ENCODE data around the gene FAM162B.
"Not testable (repeated sequence)": the region's sequence is repeated elsewhere in the genome, so short reads cannot be mapped to it uniquely, and the experiment has no call there.

The FAM162B gene

DNA sequence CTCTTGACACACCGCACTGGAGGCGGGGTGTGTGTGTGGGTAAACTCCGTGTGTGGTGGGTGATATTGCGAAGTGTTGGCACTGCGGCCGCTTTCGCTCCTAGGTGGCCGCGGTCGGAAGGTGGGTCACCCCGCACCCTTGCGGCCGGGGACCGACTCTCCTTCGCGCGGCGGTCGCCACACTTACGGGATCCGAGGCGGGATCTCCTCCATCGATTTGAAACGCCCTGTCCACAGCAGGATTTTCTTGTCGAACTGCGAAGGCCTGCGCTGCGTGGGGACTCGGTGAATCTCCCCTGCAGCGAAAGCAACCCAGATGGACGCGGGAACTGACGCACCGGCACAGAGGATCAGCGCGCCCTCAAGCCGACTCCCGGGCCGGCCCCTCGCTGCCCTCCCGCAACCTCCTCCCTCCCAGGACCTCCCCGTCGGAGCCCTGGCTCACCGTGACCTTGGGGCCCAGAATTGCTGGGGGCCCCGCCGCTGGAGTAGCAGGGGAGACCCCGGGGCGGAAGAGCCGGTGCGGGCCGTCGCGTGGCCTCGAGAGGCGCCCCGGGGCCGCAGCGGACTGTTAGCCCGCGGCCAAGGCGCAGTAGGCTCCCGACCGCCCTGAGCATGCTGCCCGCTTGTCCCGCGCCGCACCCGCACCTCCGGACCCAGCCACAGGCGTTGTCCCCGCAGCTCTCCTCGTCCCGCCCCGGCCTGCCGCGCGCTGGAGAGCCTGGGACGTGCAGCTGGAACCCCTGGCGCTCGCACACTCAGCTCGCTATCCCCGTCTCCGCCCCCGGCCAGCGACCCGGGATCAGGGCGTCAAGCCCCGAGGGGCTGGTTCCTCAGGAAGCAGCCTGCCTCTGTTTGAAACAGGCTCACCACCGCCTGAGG lies at the start of gene FAM162B:
Gene FAM162B, minus strand, starts transcription at position 759 of the 881 bp plus-strand sequence. Its CDS starts 143 bp downstream, at position 616.
- DNase-seq = no peak

- no peak for DNase-seq
Observed at GRCh38 chr6:116812051-116812650, 46.6 kb upstream of the FAM162B start.

DNA sequence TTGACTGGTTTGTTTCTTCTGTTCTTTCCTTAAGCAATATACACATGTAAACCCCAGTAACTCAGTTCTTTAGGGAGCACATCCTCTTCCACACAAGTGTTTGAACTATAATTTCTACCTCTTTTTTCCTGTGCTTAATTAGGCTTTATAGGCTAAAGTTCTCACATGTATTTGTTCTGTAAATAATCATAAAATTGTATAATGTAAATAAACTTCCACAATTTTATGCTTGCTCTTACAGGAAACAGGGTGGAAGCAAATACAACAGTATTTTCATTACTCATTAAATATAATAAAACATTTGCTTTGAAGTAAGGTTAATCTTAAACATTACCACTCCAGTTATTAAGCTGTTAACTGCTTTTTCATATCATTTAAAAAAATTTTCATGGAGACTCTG lies 36.5 kb upstream of the FAM162B start:
- no peak for DNase-seq

DNA sequence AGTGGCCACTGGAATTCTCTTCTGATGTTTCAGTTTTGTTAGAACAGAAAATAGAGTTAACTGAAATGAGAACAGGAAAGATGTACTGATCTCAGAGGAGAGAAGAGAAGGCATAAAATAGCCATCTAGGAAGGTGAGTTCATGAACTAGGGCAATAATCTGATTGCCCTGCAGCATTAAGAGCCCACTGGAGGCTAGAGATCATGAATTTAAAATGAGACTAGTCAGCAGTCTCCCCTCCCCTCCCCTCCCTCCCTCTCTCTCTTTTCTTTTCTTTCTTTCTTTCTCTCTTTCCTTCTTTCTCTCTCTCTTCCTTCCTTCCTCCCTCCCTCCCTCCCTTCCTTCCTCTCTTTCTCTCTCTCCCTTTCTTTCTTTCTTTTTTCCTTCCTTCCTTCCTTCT lies 34.4 kb upstream of the FAM162B start:
- DNase-seq = no peak

GRCh38 chr6:116797585-116797984 lies 32.1 kb upstream of the FAM162B start:
- no peak for DNase-seq

DNA sequence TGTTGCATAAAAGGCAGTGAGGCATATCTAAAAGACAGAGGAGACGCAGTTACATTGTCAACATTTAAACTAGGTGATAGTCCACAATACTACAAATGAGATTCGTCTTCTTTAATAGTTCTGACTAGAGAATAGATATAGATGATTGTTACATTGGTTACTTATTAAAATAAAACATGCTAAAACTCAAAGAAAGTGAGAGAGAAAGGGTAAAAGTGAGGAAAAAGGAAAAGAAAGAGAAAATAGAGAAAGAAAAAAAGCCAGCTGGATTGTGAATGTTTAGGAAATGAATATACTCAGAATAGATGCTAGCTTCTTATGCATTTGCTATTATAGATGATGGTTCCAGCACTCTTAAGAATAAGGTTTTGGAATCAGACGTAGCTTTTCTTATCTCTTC lies 27.7 kb upstream of the FAM162B start:
- DNase-seq = no peak

DNA sequence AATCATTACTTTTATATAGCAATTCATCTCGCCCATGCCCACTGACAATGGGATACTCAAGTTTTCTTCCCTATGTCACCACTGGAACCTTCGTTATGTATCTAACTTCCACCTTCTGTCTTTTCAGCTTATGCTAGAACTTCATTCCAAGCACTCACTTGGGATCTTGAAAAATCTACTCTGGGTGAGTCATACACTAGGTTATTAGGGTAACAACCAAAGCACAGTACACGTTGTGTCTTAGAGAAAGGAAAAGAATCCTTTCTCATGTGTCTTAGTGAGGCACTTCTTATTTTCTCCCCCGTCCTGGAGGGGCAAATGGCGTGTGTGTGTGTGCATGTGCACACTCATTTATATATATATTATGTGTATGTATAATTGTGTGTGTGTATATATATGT lies 18.3 kb upstream of the FAM162B start:
- no peak for DNase-seq

- no peak for DNase-seq
Observed at GRCh38 chr6:116779573-116780164, 14.2 kb upstream of the FAM162B start.

GRCh38 chr6:116773886-116774285 lies 8.4 kb upstream of the FAM162B start:
- no peak for DNase-seq

GRCh38 chr6:116772450-116772849 lies 6.9 kb upstream of the FAM162B start:
- no peak for DNase-seq

- no peak for DNase-seq
Observed at GRCh38 chr6:116767715-116768114, 2.2 kb upstream of the FAM162B start.

DNA sequence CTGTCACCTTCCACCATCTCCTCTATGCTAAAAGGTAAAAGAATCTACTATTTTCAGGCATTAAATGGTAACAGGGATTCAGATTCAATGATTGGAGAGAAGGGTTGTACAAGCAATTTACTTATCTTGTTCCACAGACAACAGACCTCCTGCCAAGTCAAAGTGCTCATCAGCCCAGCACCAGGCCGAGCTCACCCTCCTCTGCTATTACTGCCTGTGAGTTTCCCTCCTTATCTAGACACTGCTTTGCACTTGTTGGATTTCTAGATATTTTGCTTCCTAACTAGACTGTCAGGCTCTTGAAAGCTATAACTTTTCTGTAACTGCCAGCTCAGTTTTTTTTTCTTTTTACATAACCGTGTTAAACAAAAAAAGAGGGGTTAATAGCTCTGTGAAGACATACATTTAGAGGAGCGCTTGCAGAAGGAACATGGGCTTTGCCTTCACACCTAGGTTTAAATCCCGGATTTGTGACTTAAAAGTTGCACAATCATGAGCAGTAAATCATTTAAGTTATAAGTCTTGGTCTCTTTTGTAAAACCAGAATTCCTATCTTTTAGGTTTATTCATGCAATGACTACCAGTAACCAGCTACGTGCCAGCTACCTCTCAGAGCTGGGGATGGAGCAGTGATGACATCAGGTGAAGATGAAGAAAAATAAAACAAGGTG lies 1.1 kb upstream of the FAM162B start:
- DNase-seq = no peak

DNA sequence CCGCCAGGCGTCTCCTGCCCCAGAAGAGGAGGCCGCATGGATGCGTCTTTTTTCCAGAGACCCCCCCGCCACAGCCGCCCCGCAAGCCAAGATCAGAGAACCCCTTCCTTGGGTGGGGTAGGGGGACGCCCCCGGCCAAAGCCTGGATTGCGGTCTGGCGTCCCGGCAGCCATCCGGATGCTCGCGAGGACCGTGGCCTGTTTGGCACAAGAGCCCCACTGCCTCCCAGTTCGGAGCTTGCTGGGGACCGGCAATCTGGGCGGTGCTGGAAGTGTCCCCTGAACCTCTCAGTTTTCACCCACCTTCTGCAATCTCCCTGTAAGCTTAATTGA lies 924 bp downstream of the FAM162B start:
- no peak for DNase-seq

DNA sequence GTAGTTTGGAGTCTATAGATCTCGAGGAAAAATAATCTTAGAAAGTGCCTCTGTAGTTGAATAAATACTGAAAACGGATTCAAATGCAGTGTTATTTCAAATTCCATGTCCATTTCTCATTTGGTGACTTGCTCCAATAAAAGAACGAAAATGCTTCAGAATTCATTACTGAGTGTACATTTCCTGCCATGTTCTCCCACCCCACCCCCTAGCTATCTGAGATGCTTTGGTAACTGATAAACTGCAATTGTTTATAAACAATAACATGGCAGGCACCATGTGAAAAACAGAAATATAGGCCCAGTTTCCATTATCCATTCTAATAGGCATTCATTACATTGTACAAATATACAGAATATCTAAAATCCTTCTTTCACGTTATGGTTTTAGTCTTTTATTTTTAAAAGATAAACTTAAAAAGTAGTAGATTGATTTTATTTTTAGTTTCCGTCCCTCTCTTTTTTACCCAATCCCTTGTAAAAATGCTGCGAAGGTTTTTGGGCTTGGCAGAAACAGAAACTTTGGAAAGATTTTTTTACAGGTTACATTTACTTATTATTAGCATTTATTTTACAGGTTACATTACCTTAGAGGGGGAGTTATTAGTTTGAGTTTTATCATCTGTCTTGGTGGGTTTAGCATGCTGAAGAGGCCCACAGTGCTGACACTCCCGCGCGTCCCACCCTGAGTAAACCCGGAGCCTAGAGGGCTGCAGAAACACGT lies 1.5 kb downstream of the FAM162B start:
- DNase-seq = no peak

DNA sequence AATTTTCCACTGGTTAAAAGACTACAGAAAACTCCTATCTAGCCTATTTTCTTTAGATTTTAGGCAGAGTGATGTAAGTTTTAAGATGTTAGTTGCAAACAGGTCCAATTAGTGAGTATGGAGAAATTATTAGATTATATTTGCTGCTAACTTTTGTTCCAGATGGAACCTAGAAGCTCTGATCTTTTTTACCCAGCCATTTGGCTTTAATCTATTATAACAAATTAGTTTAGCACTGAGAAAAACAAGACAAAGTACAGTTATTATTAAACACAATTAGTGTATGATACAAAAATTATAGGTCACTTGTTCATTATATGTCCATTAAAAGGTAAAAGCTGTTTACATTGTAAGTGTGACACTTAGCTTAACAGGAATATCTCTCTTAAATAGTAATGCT lies 2.5 kb downstream of the FAM162B start:
- DNase-seq = no peak

- DNase-seq = no peak
Observed at GRCh38 chr6:116762235-116762634, 3.3 kb downstream of the FAM162B start.

DNA sequence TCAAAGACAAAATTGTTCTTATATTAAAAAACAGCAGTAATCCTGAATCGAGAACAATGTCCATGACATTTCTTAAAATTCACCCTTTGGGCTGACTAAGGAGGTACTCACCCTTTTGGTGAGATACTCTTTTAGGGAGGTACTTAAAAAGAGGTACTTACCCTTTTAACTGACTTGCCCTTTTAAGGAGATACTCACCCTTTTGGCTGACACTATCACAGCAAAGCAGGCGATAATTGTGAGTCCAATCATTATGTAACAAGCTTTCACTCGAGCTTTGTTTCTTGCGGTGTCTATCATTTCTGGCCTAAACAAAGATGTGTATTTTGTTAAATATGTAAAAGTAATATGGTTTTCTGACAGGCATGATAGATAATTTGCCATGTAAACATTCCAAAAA lies 3.7 kb downstream of the FAM162B start:
- DNase-seq = no peak

- no peak for DNase-seq
Observed at GRCh38 chr6:116745176-116745575, 20.3 kb downstream of the FAM162B start.

- no peak for DNase-seq
Observed at GRCh38 chr6:116741571-116741970, 23.9 kb downstream of the FAM162B start.

DNA sequence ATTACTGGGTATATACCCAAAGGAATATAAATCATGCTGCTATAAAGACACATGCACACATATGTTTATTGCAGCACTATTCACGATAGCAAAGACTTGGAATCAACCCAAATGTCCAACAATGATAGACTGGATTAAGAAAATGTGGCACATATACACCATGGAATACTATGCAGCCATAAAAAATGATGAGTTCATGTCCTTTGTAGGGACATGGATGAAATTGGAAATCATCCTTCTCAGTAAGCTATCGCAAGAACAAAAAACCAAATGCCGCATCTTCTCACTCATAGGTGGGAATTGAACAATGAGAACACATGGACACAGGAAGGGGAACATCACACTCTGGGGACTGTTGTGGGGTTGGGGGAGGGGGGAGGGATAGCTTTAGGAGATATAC lies 25.0 kb downstream of the FAM162B start:
- not testable (repeated sequence) for DNase-seq

DNA sequence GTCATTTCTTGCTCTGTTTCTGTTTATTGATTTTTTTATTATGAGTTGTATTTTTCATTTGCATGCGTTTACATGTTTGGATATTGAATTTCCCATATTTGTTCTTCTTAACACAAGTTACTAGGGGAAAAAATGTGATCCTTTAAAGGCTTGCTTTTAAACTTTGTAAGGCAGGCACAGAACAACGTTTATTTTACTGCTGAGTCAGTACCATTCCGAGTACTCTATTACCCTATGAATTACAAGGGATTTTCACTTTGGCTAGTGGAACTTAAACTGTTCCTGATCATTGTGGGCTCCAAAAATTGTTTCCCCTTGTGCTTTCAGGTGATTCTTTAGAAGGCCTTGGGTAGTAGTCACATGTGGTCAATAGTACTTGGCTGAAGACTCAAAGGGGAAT lies 28.5 kb downstream of the FAM162B start:
- DNase-seq = no peak

GRCh38 chr6:116730513-116730912 lies 35.0 kb downstream of the FAM162B start:
- DNase-seq = no peak

DNA sequence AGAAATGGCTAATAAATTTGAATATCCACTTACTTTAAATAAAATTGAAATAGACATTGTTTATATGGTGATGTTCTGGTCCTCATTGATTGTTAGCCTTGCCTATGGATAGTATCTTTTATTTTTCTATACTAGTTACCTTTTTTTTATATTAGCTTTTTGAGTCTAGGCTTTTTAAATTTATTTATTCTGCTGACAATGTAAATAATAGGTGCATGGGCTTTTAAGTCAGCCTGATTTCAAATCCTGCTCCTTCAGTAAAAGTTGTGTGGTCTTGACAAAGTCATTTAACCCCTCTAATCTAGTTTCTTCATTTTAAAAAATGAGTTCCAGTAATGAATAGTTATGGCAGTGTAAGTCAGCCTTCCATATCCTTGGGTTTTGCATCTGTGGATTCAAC lies 38.6 kb downstream of the FAM162B start:
- DNase-seq = no peak

All from activated CD4-positive, alpha-beta T cell treated with anti-CD3 and anti-CD28 coated beads, Interleukin-2, amount 50 U/mL, for 1 hour (primary cell).